Large intestine (tissue), 3 donors: ENCODE measurements around the gene IRF4. TPM values are rescaled to one million over a fixed set of nuclear protein-coding genes. Genes with fewer than 3 reads are reported as not detected.
"Not testable (repeated sequence)": the region's sequence is repeated elsewhere in the genome, so short reads cannot be mapped to it uniquely, and the experiment has no call there.

ENCODE experiments used
- DNase-seq, 2 donors: peaks; one replicate each; pipeline versions ENCODE4 v3.0.0 to v3.0.0-alpha.2; 2013
- H3K27ac ChIP-seq: one replicate; pipeline ENCODE4 v1.5.1; 2013; ENCODE audit warnings: low read length
- H3K27me3 ChIP-seq: 2 replicates; pipeline ENCODE4 v1.6.1; 2013; ENCODE audit warnings: low read length; ENCODE audit not compliant: control insufficient read depth, insufficient read depth
- H3K36me3 ChIP-seq: 2 replicates; pipeline ENCODE4 v1.6.1; 2013; ENCODE audit warnings: low read length; ENCODE audit not compliant: control insufficient read depth, insufficient read depth
- H3K4me1 ChIP-seq: one replicate; pipeline ENCODE4 v1.6.1; 2013; ENCODE audit warnings: low read length; ENCODE audit not compliant: control insufficient read depth, insufficient read depth
- H3K4me3 ChIP-seq: one replicate; pipeline ENCODE4 v1.5.1; 2013; ENCODE audit warnings: low read length
- H3K9me3 ChIP-seq: one replicate; pipeline ENCODE4 v1.6.1; 2013; ENCODE audit warnings: mild to moderate bottlenecking, low read depth, low read length, moderate library complexity; ENCODE audit not compliant: control insufficient read depth
- WGBS: methylation state at CpG from one replicate; pipeline ENCODE4 v1.1.5; 2013; ENCODE audit warnings: low lambda C conversion rate; ENCODE audit not compliant: insufficient coverage; 5-methylcytosine and 5-hydroxymethylcytosine counted together
- polyA plus RNA-seq: library from polyadenylated mRNA; unstranded; fragments of 120-200 nt; gene quantifications from one replicate; pipeline ENCODE4 v1.2.1, GENCODE V29; 2013

IRF4 gene
- polyA plus RNA-seq, 1 donor, result 0.21 TPM

GRCh38 chr6:366389-367297 lies 24.9 kb upstream of the IRF4 start:
- Histone ChIP-seq H3K4me3 (no peak overlapping the region), H3K27me3 (peaks cover 6% of the 10 kb centered on the region), H3K9me3 (peaks cover 3% of the 10 kb centered on the region), H3K27ac (no peak overlapping the region), H3K4me1 (no peaks in the 10 kb centered on the region), H3K36me3 (no peaks in the 10 kb centered on the region)
- WGBS, result 91% methylated on average over 7 of the region's 19 CpGs
- no peak for DNase-seq

- Histone ChIP-seq H3K36me3 (no peaks in the 10 kb centered on the region), H3K4me1 (no peaks in the 10 kb centered on the region), H3K9me3 (peaks cover 3% of the 10 kb centered on the region), H3K27me3 (peaks cover 7% of the 10 kb centered on the region), H3K27ac (no peak overlapping the region), H3K4me3 (no peak overlapping the region)
- WGBS, result 100% methylated on average over 2 of the region's 8 CpGs
- DNase-seq, result no peak
These were observed 24.2 kb upstream of the IRF4 start for GRCh38 chr6:367298-367794.

- 78% methylated on average over 7 of the region's 17 CpGs for WGBS
- DNase-seq, result no peak
- H3K36me3 ChIP-seq, result no peaks in the 10 kb centered on the region
- no peak overlapping the region for H3K4me3 ChIP-seq
- H3K4me1 ChIP-seq, result no peaks in the 10 kb centered on the region
- peaks cover 6% of the 10 kb centered on the region for H3K9me3 ChIP-seq
- no peak overlapping the region for H3K27ac ChIP-seq
- peaks cover 13% of the 10 kb centered on the region for H3K27me3 ChIP-seq
These were observed 23.5 kb upstream of the IRF4 start for GRCh38 chr6:367891-368630.

GRCh38 chr6:369559-370431 lies 21.8 kb upstream of the IRF4 start:
- Histone ChIP-seq H3K27ac (no peak overlapping the region), H3K36me3 (no peaks in the 10 kb centered on the region), H3K4me1 (no peaks in the 10 kb centered on the region), H3K27me3 (peaks cover 22% of the 10 kb centered on the region), H3K4me3 (no peak overlapping the region), H3K9me3 (peaks cover 3% of the 10 kb centered on the region)
- DNase-seq, result no peak
- WGBS, result no CpG with 5 or more reads among the region's 13 CpGs

- Histone ChIP-seq H3K4me1 (no peaks in the 10 kb centered on the region), H3K36me3 (no peaks in the 10 kb centered on the region), H3K27ac (no peak overlapping the region), H3K9me3 (peaks cover 3% of the 10 kb centered on the region), H3K4me3 (no peak overlapping the region), H3K27me3 (peaks cover 25% of the 10 kb centered on the region)
- WGBS, result 50% methylated on average over 1 of the region's 6 CpGs
- DNase-seq, result no peak
These were observed 21.0 kb upstream of the IRF4 start for GRCh38 chr6:370555-370954.

GRCh38 chr6:371851-372250 lies 19.7 kb upstream of the IRF4 start:
- not testable (repeated sequence) for H3K36me3 ChIP-seq, H3K4me3 ChIP-seq, DNase-seq, H3K4me1 ChIP-seq, H3K27ac ChIP-seq, H3K9me3 ChIP-seq
- peaks cover 22% of the 10 kb centered on the region for H3K27me3 ChIP-seq
- no CpG with 5 or more reads among the region's 2 CpGs for WGBS

- Histone ChIP-seq H3K4me3 (no peak overlapping the region), H3K9me3 (peaks cover 3% of the 10 kb centered on the region), H3K27ac (no peak overlapping the region), H3K36me3 (no peaks in the 10 kb centered on the region), H3K27me3 (peaks cover 22% of the 10 kb centered on the region), H3K4me1 (no peaks in the 10 kb centered on the region)
- 70% methylated on average over 2 of the region's 16 CpGs for WGBS
- no peak for DNase-seq
These were observed 19.1 kb upstream of the IRF4 start for GRCh38 chr6:372336-372911.

- Histone ChIP-seq H3K27me3 (peaks cover 22% of the 10 kb centered on the region), H3K36me3 (no peaks in the 10 kb centered on the region), H3K9me3 (peaks cover 3% of the 10 kb centered on the region), H3K27ac (no peak overlapping the region), H3K4me3 (no peak overlapping the region), H3K4me1 (no peaks in the 10 kb centered on the region)
- no CpG with 5 or more reads among the region's 8 CpGs for WGBS
- DNase-seq, result no peak
These were observed 18.5 kb upstream of the IRF4 start for GRCh38 chr6:373031-373430.

GRCh38 chr6:373773-374724 lies 17.5 kb upstream of the IRF4 start:
- Histone ChIP-seq H3K27me3 (peaks cover 23% of the 10 kb centered on the region), H3K36me3 (no peaks in the 10 kb centered on the region), H3K27ac (no peak overlapping the region), H3K9me3 (peaks cover 3% of the 10 kb centered on the region), H3K4me3 (no peak overlapping the region), H3K4me1 (no peaks in the 10 kb centered on the region)
- no peak for DNase-seq
- 84% methylated on average over 7 of the region's 26 CpGs for WGBS
